MCF 10A (cell line): ENCODE results near the gene KIAA1614. TPM values are rescaled to one million over a fixed set of nuclear protein-coding genes. Genes with fewer than 3 reads are reported as not detected.
A peak's percentile ranks its signal among the peaks of the same experiment; 100 is the strongest.

Source experiments
- BruUV-seq: library from RNA; stranded (reverse); fragments of 400-500 nt; replicated peaks from 2 replicates; lab custom pipeline; 2021; lab: Mats Ljungman, UMichigan
- CTCF ChIA-PET: fragments of 300-600 bp; sonication (Branson Sonifier 250); formaldehyde crosslinking; extraction: SDS; loops from one replicate; lab custom pipeline; 2021; ENCODE audit warnings: antibody characterized with exemption, inconsistent platforms; lab: Yijun Ruan, JAX
- POLR2A ChIA-PET: fragments of 300-600, 350-650 bp; sonication (Branson Sonifier 250); formaldehyde crosslinking; extraction: SDS; loops from one replicate; lab custom pipeline; 2020; ENCODE audit warnings: antibody characterized with exemption, inconsistent platforms; lab: Yijun Ruan, JAX
- DNase-seq: peaks from one replicate; pipeline ENCODE4 v3.0.0-alpha.2; 2018; ENCODE audit not compliant: unreplicated experiment
- H3K27ac Mint-ChIP-seq: one replicate; pipeline ENCODE4 v1.8.0; 2022; ENCODE audit warnings: mild to moderate bottlenecking, low read depth, mixed read lengths; ENCODE audit not compliant: unreplicated experiment
- H3K27me3 Mint-ChIP-seq: one replicate; pipeline ENCODE4 v1.8.0; 2022; ENCODE audit warnings: mixed read lengths; ENCODE audit not compliant: insufficient read depth, unreplicated experiment
- H3K36me3 Mint-ChIP-seq: one replicate; pipeline ENCODE4 v1.8.0; 2022; ENCODE audit warnings: mild to moderate bottlenecking, moderate library complexity, mixed read lengths; ENCODE audit not compliant: insufficient read depth, unreplicated experiment
- H3K4me1 Mint-ChIP-seq: one replicate; pipeline ENCODE4 v1.8.0; 2022; ENCODE audit warnings: mixed read lengths; ENCODE audit not compliant: insufficient read depth, unreplicated experiment
- H3K4me3 Mint-ChIP-seq: one replicate; pipeline ENCODE4 v1.8.0; 2022; ENCODE audit warnings: mild to moderate bottlenecking, moderate library complexity, mixed read lengths; ENCODE audit not compliant: unreplicated experiment
- H3K9me3 Mint-ChIP-seq: one replicate; pipeline ENCODE4 v1.8.0; 2022; ENCODE audit warnings: mixed read lengths; ENCODE audit not compliant: unreplicated experiment
- CTCF ChIP-seq: fragments of 200-600 bp; IDR thresholded peaks from one replicate; pipeline ENCODE4 v1.8.0; 2022; ENCODE audit warnings: antibody characterized with exemption, mild to moderate bottlenecking; ENCODE audit not compliant: unreplicated experiment
- intact Hi-C: fragments of 100-400 bp; cut with micrococcal nuclease; formaldehyde crosslinking; loops from 2 replicates; pipeline ENCODE4 v1.14.1; 2022
- total RNA-seq: library from RNA; stranded (reverse); gene quantifications from 2 replicates; pipeline ENCODE4 v1.2.3, GENCODE V29; 2022

The KIAA1614 gene
- total RNA-seq, 1 experiment from 2014 or later = 1.1 TPM

- intact Hi-C loops = no loop called here
- Mint-ChIP-seq H3K36me3 (no peaks in the 10 kb centered on the region), H3K27me3 (no peaks in the 10 kb centered on the region), H3K9me3 (no peaks in the 10 kb centered on the region), H3K4me3 (no peak overlapping the region), H3K27ac (no peak overlapping the region), H3K4me1 (no peaks in the 10 kb centered on the region)
- no peak for DNase-seq
- ChIA-PET CTCF (interaction anchor here (0.9 to 1.1 kb wide), 2 partner anchors 10 to 14 kb away, joined by 3 read pairs; no protein-coding TSS in a partner anchor), POLR2A (interaction anchor here (0.7 kb wide), 1 partner anchor 226 kb away, joined by 4 read pairs; no protein-coding TSS in a partner anchor)
- no TSS peak for BruUV-seq
- TF ChIP-seq CTCF = no peak
Observed at GRCh38 chr1:180916012-180916770, 3.5 kb downstream of the KIAA1614 start.

GRCh38 chr1:180916771-180917170 lies 4.1 kb downstream of the KIAA1614 start:
- TF ChIP-seq CTCF = no peak
- Mint-ChIP-seq H3K27me3 (no peaks in the 10 kb centered on the region), H3K4me3 (no peak overlapping the region), H3K36me3 (no peaks in the 10 kb centered on the region), H3K4me1 (no peaks in the 10 kb centered on the region), H3K9me3 (no peaks in the 10 kb centered on the region), H3K27ac (no peak overlapping the region)
- ChIA-PET CTCF (interaction anchor here (1.1 kb wide), 1 partner anchor 15 kb away, joined by 3 read pairs; no protein-coding TSS in a partner anchor), POLR2A (interaction anchor here (0.7 kb wide), 2 partner anchors 21 to 225 kb away, joined by 3 to 4 read pairs; no protein-coding TSS in a partner anchor)
- no TSS peak for BruUV-seq
- intact Hi-C loops = no loop called here
- no peak for DNase-seq

- CTCF ChIA-PET = interaction anchor here (0.7 kb wide), 2 partner anchors 28 to 164 kb away, joined by 3 read pairs; no protein-coding TSS in a partner anchor
- Mint-ChIP-seq H3K27me3 (no peaks in the 10 kb centered on the region), H3K4me1 (no peaks in the 10 kb centered on the region), H3K9me3 (no peaks in the 10 kb centered on the region), H3K4me3 (no peak overlapping the region), H3K36me3 (no peaks in the 10 kb centered on the region), H3K27ac (no peak overlapping the region)
- peak; percentile 39 for DNase-seq
- TF ChIP-seq CTCF = no peak
- intact Hi-C loops = no loop called here
- POLR2A ChIA-PET = interaction anchor here (0.7 kb wide), 1 partner anchor 21 kb away, joined by 3 read pairs; no protein-coding TSS in a partner anchor
- no TSS peak for BruUV-seq
Observed at GRCh38 chr1:180917306-180918065, 4.8 kb downstream of the KIAA1614 start.

GRCh38 chr1:180918519-180918918 lies 5.8 kb downstream of the KIAA1614 start:
- no peak for TF ChIP-seq CTCF
- Mint-ChIP-seq H3K27me3 (no peaks in the 10 kb centered on the region), H3K4me1 (peaks cover 4% of the 10 kb centered on the region), H3K36me3 (no peaks in the 10 kb centered on the region), H3K4me3 (no peak overlapping the region), H3K9me3 (no peaks in the 10 kb centered on the region), H3K27ac (no peak overlapping the region)
- no peak for DNase-seq
- ChIA-PET POLR2A (no interaction called here), CTCF (no interaction called here)
- no TSS peak for BruUV-seq
- intact Hi-C loops = no loop called here
